Large intestine (tissue), 3 donors: Measurements from ENCODE around the gene EDRF1. TPM values are rescaled to one million over a fixed set of nuclear protein-coding genes. Genes with fewer than 3 reads are reported as not detected.

Experiments
- DNase-seq, 2 donors: peaks; one replicate each; pipeline versions ENCODE4 v3.0.0 to v3.0.0-alpha.2; 2013
- H3K27ac ChIP-seq: one replicate; pipeline ENCODE4 v1.5.1; 2013; ENCODE audit warnings: low read length
- H3K27me3 ChIP-seq: 2 replicates; pipeline ENCODE4 v1.6.1; 2013; ENCODE audit warnings: low read length; ENCODE audit not compliant: control insufficient read depth, insufficient read depth
- H3K36me3 ChIP-seq: 2 replicates; pipeline ENCODE4 v1.6.1; 2013; ENCODE audit warnings: low read length; ENCODE audit not compliant: control insufficient read depth, insufficient read depth
- H3K4me1 ChIP-seq: one replicate; pipeline ENCODE4 v1.6.1; 2013; ENCODE audit warnings: low read length; ENCODE audit not compliant: control insufficient read depth, insufficient read depth
- H3K4me3 ChIP-seq: one replicate; pipeline ENCODE4 v1.5.1; 2013; ENCODE audit warnings: low read length
- H3K9me3 ChIP-seq: one replicate; pipeline ENCODE4 v1.6.1; 2013; ENCODE audit warnings: mild to moderate bottlenecking, low read depth, low read length, moderate library complexity; ENCODE audit not compliant: control insufficient read depth
- WGBS: methylation state at CpG from one replicate; pipeline ENCODE4 v1.1.5; 2013; ENCODE audit warnings: low lambda C conversion rate; ENCODE audit not compliant: insufficient coverage; 5-methylcytosine and 5-hydroxymethylcytosine counted together
- polyA plus RNA-seq: library from polyadenylated mRNA; unstranded; fragments of 120-200 nt; gene quantifications from one replicate; pipeline ENCODE4 v1.2.1, GENCODE V29; 2013

The EDRF1 gene
- polyA plus RNA-seq, 1 donor = 29.4 TPM

DNA sequence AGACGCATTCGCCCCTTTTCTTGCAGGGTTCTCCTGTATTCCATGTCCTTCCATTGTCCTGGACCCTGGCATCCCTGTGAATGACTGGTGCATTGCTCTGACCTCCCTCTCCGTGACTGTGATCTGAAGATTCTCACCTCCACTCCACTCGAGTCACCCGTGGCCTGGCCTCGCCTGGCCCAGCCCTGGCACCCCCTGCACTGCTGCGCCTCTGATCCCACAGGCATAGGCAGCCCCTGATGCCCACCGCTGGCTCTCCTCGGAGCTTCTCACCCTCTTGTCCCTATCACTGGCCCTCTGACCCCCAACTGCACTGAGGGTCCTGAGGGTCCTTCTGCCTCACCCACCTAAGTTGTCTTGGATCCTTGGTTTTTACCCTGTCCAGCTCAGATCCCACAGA, 58.3 kb downstream of the EDRF1 start:
- Histone ChIP-seq H3K27me3 (peaks cover 11% of the 10 kb centered on the region), H3K27ac (no peak overlapping the region), H3K36me3 (no peaks in the 10 kb centered on the region), H3K9me3 (peaks cover 4% of the 10 kb centered on the region), H3K4me1 (no peaks in the 10 kb centered on the region), H3K4me3 (no peak overlapping the region)
- WGBS = no CpG with 5 or more reads among the region's 9 CpGs
- DNase-seq = no peak

GRCh38 chr10:125778556-125778955, 59.0 kb downstream of the EDRF1 start:
- H3K27ac ChIP-seq = no peak overlapping the region
- peaks cover 4% of the 10 kb centered on the region for H3K9me3 ChIP-seq
- no peak overlapping the region for H3K4me3 ChIP-seq
- peaks cover 9% of the 10 kb centered on the region for H3K27me3 ChIP-seq
- no peaks in the 10 kb centered on the region for H3K36me3 ChIP-seq
- DNase-seq = no peak
- no peaks in the 10 kb centered on the region for H3K4me1 ChIP-seq
- no CpG with 5 or more reads among the region's 5 CpGs for WGBS

DNA sequence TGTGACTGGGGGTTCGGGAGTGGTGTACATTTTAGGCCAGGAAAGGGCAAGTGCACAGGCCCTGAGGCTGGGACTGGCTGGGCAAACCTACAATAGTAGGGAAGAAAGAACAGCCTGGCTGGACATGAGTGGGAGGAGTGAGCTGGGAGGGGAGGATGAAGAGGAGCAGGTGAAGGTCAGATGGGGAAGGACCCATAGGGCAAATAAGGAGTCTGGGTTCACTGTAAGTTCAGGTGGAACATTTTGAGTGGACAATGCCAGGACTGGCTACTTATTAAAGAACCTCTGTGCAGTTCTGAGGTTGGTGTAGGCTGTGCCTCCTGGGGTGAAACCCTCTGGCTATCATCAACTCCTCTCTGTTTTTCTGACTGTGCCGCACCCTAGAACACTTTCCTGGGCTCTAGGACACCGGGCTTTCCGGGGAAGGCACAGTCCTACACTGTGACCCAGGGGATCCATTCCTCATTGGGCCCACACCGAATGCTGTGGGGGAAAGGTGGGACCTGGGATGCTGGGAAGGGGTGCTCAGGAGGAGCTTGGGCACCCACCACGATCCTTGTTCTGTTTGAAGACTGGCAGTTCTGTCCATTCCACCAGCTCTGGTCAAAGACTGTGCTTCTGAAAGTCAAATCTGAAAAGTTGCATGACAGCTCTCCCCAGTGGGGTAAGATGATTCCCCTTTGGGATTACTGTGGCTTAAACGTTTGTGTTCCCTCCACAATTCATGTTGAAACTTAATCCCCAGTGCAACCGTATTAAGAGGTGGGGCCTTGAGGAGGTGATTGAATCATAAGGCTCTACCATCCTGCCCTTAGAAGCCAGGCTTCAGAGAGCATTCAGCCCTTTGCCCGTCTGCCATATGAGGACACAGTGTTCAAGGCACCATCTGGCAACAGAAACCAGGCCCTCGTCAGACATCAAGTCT, 60.2 kb downstream of the EDRF1 start:
- Histone ChIP-seq H3K9me3 (peaks cover 2% of the 10 kb centered on the region), H3K4me3 (no peak overlapping the region), H3K4me1 (no peaks in the 10 kb centered on the region), H3K27me3 (peaks cover 3% of the 10 kb centered on the region), H3K36me3 (no peaks in the 10 kb centered on the region), H3K27ac (no peak overlapping the region)
- WGBS = no CpG with 5 or more reads among the region's 10 CpGs
- DNase-seq = no peak

DNA sequence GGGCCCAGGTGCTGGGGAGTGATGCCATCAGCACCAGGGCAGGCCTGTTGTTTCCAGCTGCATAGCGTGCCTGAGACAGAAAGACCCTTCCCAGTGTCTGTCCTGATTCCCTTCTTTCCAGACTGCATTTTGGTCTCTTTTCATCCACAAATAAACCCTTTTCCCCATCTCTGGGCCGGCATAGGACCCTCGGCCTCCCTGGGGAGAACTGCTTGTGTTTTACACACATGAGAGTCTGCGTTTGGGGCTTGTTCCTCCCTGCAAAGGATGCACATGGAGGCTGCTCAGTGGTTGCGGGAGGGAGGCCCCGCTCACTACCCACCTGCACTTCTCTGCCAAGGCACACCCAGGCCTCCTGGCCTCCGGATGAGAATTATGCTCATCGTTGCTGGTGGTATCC, 61.9 kb downstream of the EDRF1 start:
- no peaks in the 10 kb centered on the region for H3K36me3 ChIP-seq
- no CpG with 5 or more reads among the region's 8 CpGs for WGBS
- no peak overlapping the region for H3K27ac ChIP-seq
- no peak for DNase-seq
- no peak overlapping the region for H3K4me3 ChIP-seq
- no peaks in the 10 kb centered on the region for H3K9me3 ChIP-seq
- H3K27me3 ChIP-seq = no peaks in the 10 kb centered on the region
- H3K4me1 ChIP-seq = no peaks in the 10 kb centered on the region

GRCh38 chr10:125782054-125782453, 62.5 kb downstream of the EDRF1 start:
- Histone ChIP-seq H3K4me1 (no peaks in the 10 kb centered on the region), H3K4me3 (no peak overlapping the region), H3K9me3 (no peaks in the 10 kb centered on the region), H3K27me3 (no peaks in the 10 kb centered on the region), H3K36me3 (no peaks in the 10 kb centered on the region), H3K27ac (no peak overlapping the region)
- DNase-seq = no peak
- 80% methylated on average over 4 of the region's 11 CpGs for WGBS

DNA sequence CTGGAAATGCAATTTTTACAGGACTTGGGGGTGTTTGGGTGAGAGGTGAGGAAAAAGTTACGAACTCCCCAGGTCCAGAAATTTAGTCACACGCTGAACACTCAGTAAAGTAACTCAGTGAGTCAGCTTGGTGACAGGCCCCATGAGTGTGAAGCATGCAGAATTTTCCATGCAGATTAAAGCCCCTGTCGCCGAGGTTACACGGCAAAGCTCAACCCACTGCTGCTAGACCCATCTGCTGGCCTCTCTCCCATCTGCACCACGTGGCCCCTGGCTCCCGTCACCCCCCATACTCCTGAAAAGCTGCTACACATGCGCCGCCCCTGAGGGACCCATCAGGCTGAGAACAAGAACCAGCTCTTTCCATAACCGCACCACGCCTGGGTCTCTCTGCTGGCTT, 63.1 kb downstream of the EDRF1 start:
- Histone ChIP-seq H3K9me3 (no peaks in the 10 kb centered on the region), H3K36me3 (no peaks in the 10 kb centered on the region), H3K27me3 (no peaks in the 10 kb centered on the region), H3K4me1 (no peaks in the 10 kb centered on the region), H3K4me3 (no peak overlapping the region), H3K27ac (no peak overlapping the region)
- no CpG with 5 or more reads among the region's 11 CpGs for WGBS
- DNase-seq = no peak

GRCh38 chr10:125783408-125783807, 63.9 kb downstream of the EDRF1 start:
- Histone ChIP-seq H3K9me3 (no peaks in the 10 kb centered on the region), H3K36me3 (peaks cover 6% of the 10 kb centered on the region), H3K4me1 (no peaks in the 10 kb centered on the region), H3K27me3 (no peaks in the 10 kb centered on the region), H3K4me3 (no peak overlapping the region), H3K27ac (no peak overlapping the region)
- WGBS = no CpG with 5 or more reads among the region's 7 CpGs
- DNase-seq = no peak

DNA sequence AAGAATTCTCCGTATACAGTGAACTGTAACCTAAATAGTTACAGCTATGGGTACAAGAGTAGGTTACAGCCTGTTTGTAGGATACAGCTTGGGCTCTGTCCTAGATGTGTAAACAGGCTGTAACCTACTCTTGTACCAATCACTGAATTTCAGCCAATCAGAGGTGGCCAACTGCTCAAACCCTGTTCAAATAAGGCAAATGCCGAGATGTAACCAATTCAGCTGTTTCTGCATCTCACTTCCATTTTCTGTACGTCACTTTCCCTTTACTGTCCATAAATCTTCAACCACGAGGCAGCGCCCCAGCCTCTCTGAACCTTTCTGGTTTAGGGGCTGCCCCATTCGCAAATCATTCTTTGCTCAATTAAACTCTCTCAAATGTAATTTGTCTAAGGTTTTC, 64.4 kb downstream of the EDRF1 start:
- no peak for DNase-seq
- H3K27me3 ChIP-seq = no peaks in the 10 kb centered on the region
- H3K9me3 ChIP-seq = no peaks in the 10 kb centered on the region
- no CpG with 5 or more reads among the region's 6 CpGs for WGBS
- H3K4me3 ChIP-seq = no peak overlapping the region
- no peak overlapping the region for H3K27ac ChIP-seq
- H3K36me3 ChIP-seq = peaks cover 9% of the 10 kb centered on the region
- H3K4me1 ChIP-seq = no peaks in the 10 kb centered on the region

- no peaks in the 10 kb centered on the region for H3K4me1 ChIP-seq
- DNase-seq = no peak
- H3K36me3 ChIP-seq = peaks cover 21% of the 10 kb centered on the region
- H3K4me3 ChIP-seq = no peak overlapping the region
- H3K9me3 ChIP-seq = no peaks in the 10 kb centered on the region
- no peak overlapping the region for H3K27ac ChIP-seq
- no CpG with 5 or more reads among the region's 9 CpGs for WGBS
- no peaks in the 10 kb centered on the region for H3K27me3 ChIP-seq
Observed at GRCh38 chr10:125785791-125786190, 66.3 kb downstream of the EDRF1 start.

GRCh38 chr10:125788156-125789034, 68.9 kb downstream of the EDRF1 start:
- DNase-seq = no peak
- no peaks in the 10 kb centered on the region for H3K9me3 ChIP-seq
- WGBS = no CpG with 5 or more reads among the region's 17 CpGs
- H3K36me3 ChIP-seq = peaks cover 36% of the 10 kb centered on the region
- H3K4me3 ChIP-seq = no peak overlapping the region
- no peaks in the 10 kb centered on the region for H3K4me1 ChIP-seq
- no peaks in the 10 kb centered on the region for H3K27me3 ChIP-seq
- no peak overlapping the region for H3K27ac ChIP-seq
